ENCODE results near the gene XPC.
A peak's percentile ranks its signal among the peaks of the same experiment; 100 is the strongest.

Gene XPC

GRCh38 chr3:14213066-14213774 lies 34.8 kb upstream of the XPC start:
- in situ Hi-C loops (cut with HindIII; ENCODE audit: low sequenced_read_pairs) = no loop called here
- TF ChIP-seq CTCF (IDR thresholded peaks at IDR 0.05; ENCODE audit: low read depth, low read length) = no peak
- no peak for DNase-seq (ENCODE audit: low read depth, low spot score)
- no peak overlapping the region for H3K4me3 ChIP-seq (ENCODE audit: low read depth, low read length)

- no peak for DNase-seq (ENCODE audit: low read depth, low spot score)
These were observed 33.6 kb upstream of the XPC start for GRCh38 chr3:14212032-14212431.

DNA sequence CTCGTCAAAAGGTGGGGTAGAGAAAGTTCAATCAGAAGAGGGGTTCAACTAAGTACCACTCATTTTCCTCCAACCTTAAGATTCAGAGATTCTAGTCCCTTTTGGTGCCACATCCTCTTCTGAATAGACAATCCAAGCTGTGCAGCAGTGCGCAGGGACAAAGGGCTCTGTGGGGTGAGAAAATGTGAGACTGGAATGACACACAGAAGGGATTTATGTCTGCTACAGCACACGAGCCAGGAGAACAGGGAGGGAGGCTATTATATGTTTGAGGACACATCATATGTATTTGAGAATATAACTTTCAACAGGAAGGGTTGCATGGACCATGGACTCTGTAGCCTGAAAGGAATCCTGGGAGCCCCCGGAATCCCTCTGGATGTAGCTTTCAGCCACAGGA lies 33.2 kb upstream of the XPC start:
- no peak for DNase-seq (ENCODE audit: low read depth, low spot score)
- no peak for TF ChIP-seq CTCF (IDR thresholded peaks at IDR 0.05; ENCODE audit: low read depth, low read length)
- in situ Hi-C loops (cut with HindIII; ENCODE audit: low sequenced_read_pairs) = no loop called here
- H3K4me3 ChIP-seq (ENCODE audit: low read depth, low read length) = no peak overlapping the region

More at GRCh38 chr3:14212032-14212431, 33.6 kb upstream of the XPC start:
- in situ Hi-C loops (cut with HindIII; ENCODE audit: low sequenced_read_pairs) = no loop called here
- no peak overlapping the region for H3K4me3 ChIP-seq (ENCODE audit: low read depth, low read length)
- TF ChIP-seq CTCF (IDR thresholded peaks at IDR 0.05; ENCODE audit: low read depth, low read length) = no peak

GRCh38 chr3:14210843-14211594 lies 32.6 kb upstream of the XPC start:
- H3K4me3 ChIP-seq (ENCODE audit: low read depth, low read length) = no peak overlapping the region
- peak; percentile 82 for DNase-seq (ENCODE audit: low read depth, low spot score)
- TF ChIP-seq CTCF (IDR thresholded peaks at IDR 0.05; ENCODE audit: low read depth, low read length) = no peak
- in situ Hi-C loops (cut with HindIII; ENCODE audit: low sequenced_read_pairs) = no loop called here

DNA sequence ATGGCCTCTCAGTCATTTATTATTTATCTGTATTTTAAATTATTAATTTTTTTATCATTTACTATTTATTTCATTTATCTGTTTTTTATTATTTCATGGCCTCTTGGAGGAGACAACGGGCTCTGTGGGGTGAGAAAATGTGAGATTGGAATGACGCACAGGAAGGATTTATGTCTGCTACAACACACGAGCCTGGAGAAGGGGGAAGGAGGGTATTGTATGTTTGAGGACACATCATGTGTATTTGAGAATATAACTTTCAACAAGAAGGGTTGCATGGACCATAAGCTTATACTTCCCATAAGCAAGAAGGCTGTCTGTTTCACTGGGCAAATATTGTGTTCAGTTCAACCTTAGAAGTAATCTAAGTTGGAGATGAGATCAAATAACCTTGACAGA lies 31.9 kb upstream of the XPC start:
- H3K4me3 ChIP-seq (ENCODE audit: low read depth, low read length) = no peak overlapping the region
- in situ Hi-C loops (cut with HindIII; ENCODE audit: low sequenced_read_pairs) = no loop called here
- no peak for DNase-seq (ENCODE audit: low read depth, low spot score)
- TF ChIP-seq CTCF (IDR thresholded peaks at IDR 0.05; ENCODE audit: low read depth, low read length) = no peak

GRCh38 chr3:14209581-14210289 lies 31.3 kb upstream of the XPC start:
- in situ Hi-C loops (cut with HindIII; ENCODE audit: low sequenced_read_pairs) = no loop called here
- no peak for TF ChIP-seq CTCF (IDR thresholded peaks at IDR 0.05; ENCODE audit: low read depth, low read length)
- H3K4me3 ChIP-seq (ENCODE audit: low read depth, low read length) = no peak overlapping the region
- DNase-seq (ENCODE audit: low read depth, low spot score) = no peak
